ENCODE results near the gene C2CD4B.

The C2CD4B gene

GRCh38 chr15:62165104-62165792, at the start of gene C2CD4B:
Gene C2CD4B (minus strand): TSS chr15:62165285. CDS start chr15:62164984, 301 bp downstream.
- no peak for DNase-seq (ENCODE audit: low read depth in 2 of 2)

GRCh38 chr15:62212741-62213140, 47.7 kb upstream of the C2CD4B start:
- no peak for DNase-seq (ENCODE audit: low read depth in 2 of 2)

GRCh38 chr15:62211348-62211747, 46.3 kb upstream of the C2CD4B start:
- no peak for DNase-seq (ENCODE audit: low read depth in 2 of 2)

- no peak for DNase-seq (ENCODE audit: low read depth in 2 of 2)
These were observed 44.7 kb upstream of the C2CD4B start for GRCh38 chr15:62209821-62210220.

GRCh38 chr15:62209322-62209721, 44.2 kb upstream of the C2CD4B start:
- DNase-seq (ENCODE audit: low read depth in 2 of 2): no peak

- no peak for DNase-seq (ENCODE audit: low read depth in 2 of 2)
These were observed 43.8 kb upstream of the C2CD4B start for GRCh38 chr15:62208884-62209283.

- DNase-seq (ENCODE audit: low read depth in 2 of 2): no peak
These were observed 43.3 kb upstream of the C2CD4B start for GRCh38 chr15:62208367-62208766.

- DNase-seq (ENCODE audit: low read depth in 2 of 2): no peak
These were observed 25.6 kb upstream of the C2CD4B start for GRCh38 chr15:62190675-62191074.

GRCh38 chr15:62190274-62190673, 25.2 kb upstream of the C2CD4B start:
- DNase-seq (ENCODE audit: low read depth in 2 of 2): no peak

GRCh38 chr15:62188744-62189143, 23.7 kb upstream of the C2CD4B start:
- no peak for DNase-seq (ENCODE audit: low read depth in 2 of 2)

- DNase-seq (ENCODE audit: low read depth in 2 of 2): no peak
These were observed 22.8 kb upstream of the C2CD4B start for GRCh38 chr15:62187910-62188309.

GRCh38 chr15:62187425-62187824, 22.3 kb upstream of the C2CD4B start:
- no peak for DNase-seq (ENCODE audit: low read depth in 2 of 2)

- DNase-seq (ENCODE audit: low read depth in 2 of 2): no peak
These were observed 21.5 kb upstream of the C2CD4B start for GRCh38 chr15:62186578-62186977.

GRCh38 chr15:62183130-62183529, 18.0 kb upstream of the C2CD4B start:
- DNase-seq (ENCODE audit: low read depth in 2 of 2): no peak

GRCh38 chr15:62173215-62173614, 8.1 kb upstream of the C2CD4B start:
- no peak for DNase-seq (ENCODE audit: low read depth in 2 of 2)

GRCh38 chr15:62171882-62172281, 6.8 kb upstream of the C2CD4B start:
- no peak for DNase-seq (ENCODE audit: low read depth in 2 of 2)

GRCh38 chr15:62165793-62166375, 799 bp upstream of the C2CD4B start:
- DNase-seq (ENCODE audit: low read depth in 2 of 2): no peak

GRCh38 chr15:62164396-62165103, 535 bp downstream of the C2CD4B start:
- no peak for DNase-seq (ENCODE audit: low read depth in 2 of 2)

GRCh38 chr15:62164014-62164395, 1.1 kb downstream of the C2CD4B start:
- no peak for DNase-seq (ENCODE audit: low read depth in 2 of 2)

- no peak for DNase-seq (ENCODE audit: low read depth in 2 of 2)
These were observed 1.6 kb downstream of the C2CD4B start for GRCh38 chr15:62163397-62164013.

- no peak for DNase-seq (ENCODE audit: low read depth in 2 of 2)
These were observed 11.9 kb downstream of the C2CD4B start for GRCh38 chr15:62153228-62153627.

GRCh38 chr15:62150445-62150844, 14.6 kb downstream of the C2CD4B start:
- DNase-seq (ENCODE audit: low read depth in 2 of 2): no peak

- DNase-seq (ENCODE audit: low read depth in 2 of 2): no peak
These were observed 15.4 kb downstream of the C2CD4B start for GRCh38 chr15:62149729-62150128.

Measured in activated CD8-positive, alpha-beta memory T cell treated with anti-CD3 and anti-CD28 coated beads for 4 hours (primary cell).